ENCODE results near the gene HDAC4.

HDAC4 gene

GRCh38 chr2:239366740-239367139 lies 34.1 kb downstream of the HDAC4 start:
- DNase-seq = no peak

- DNase-seq = no peak
Measured at GRCh38 chr2:239365782-239366435, 34.9 kb downstream of the HDAC4 start.

- no peak for DNase-seq
Measured at GRCh38 chr2:239365071-239365781, 35.6 kb downstream of the HDAC4 start.

- DNase-seq = no peak
Measured at GRCh38 chr2:239363946-239364637, 36.7 kb downstream of the HDAC4 start.

- DNase-seq = no peak
Measured at GRCh38 chr2:239362507-239362906, 38.3 kb downstream of the HDAC4 start.

- peak; percentile 27 for DNase-seq
Measured at GRCh38 chr2:239361311-239361642, 39.5 kb downstream of the HDAC4 start.

GRCh38 chr2:239360421-239361310 lies 40.2 kb downstream of the HDAC4 start:
- DNase-seq = no peak

- DNase-seq = no peak
Measured at GRCh38 chr2:239360008-239360407, 40.8 kb downstream of the HDAC4 start.

- DNase-seq = no peak
Measured at GRCh38 chr2:239359196-239359912, 41.5 kb downstream of the HDAC4 start.

GRCh38 chr2:239358062-239358754 lies 42.6 kb downstream of the HDAC4 start:
- no peak for DNase-seq

GRCh38 chr2:239355724-239356123 lies 45.1 kb downstream of the HDAC4 start:
- no peak for DNase-seq

GRCh38 chr2:239355139-239355538 lies 45.7 kb downstream of the HDAC4 start:
- DNase-seq = no peak

GRCh38 chr2:239354791-239355136 lies 46.1 kb downstream of the HDAC4 start:
- no peak for DNase-seq

- no peak for DNase-seq
Measured at GRCh38 chr2:239354132-239354790, 46.6 kb downstream of the HDAC4 start.

- DNase-seq = no peak
Measured at GRCh38 chr2:239353692-239354091, 47.1 kb downstream of the HDAC4 start.

- DNase-seq = no peak
Measured at GRCh38 chr2:239351687-239352086, 49.1 kb downstream of the HDAC4 start.

- no peak for DNase-seq
Measured at GRCh38 chr2:239349453-239350135, 51.2 kb downstream of the HDAC4 start.

GRCh38 chr2:239348563-239349452 lies 52.0 kb downstream of the HDAC4 start:
- DNase-seq = no peak

- no peak for DNase-seq
Measured at GRCh38 chr2:239346676-239347075, 54.1 kb downstream of the HDAC4 start.

GRCh38 chr2:239345251-239345650 lies 55.6 kb downstream of the HDAC4 start:
- DNase-seq = no peak
